Stimulated activated CD8-positive, alpha-beta memory T cell treated with anti-CD3 and anti-CD28 coated beads, Interleukin-4, amount 100 ng/mL, for 48 hours (primary cell): ENCODE measurements around the gene RNF208.
A peak's percentile ranks its signal among the peaks of the same experiment; 100 is the strongest.
"Not testable (repeated sequence)": the region's sequence is repeated elsewhere in the genome, so short reads cannot be mapped to it uniquely, and the experiment has no call there.

ENCODE experiments used
- DNase-seq: peaks from one replicate; pipeline ENCODE4 v3.0.0-alpha.2; 2020

The RNF208 gene

DNA sequence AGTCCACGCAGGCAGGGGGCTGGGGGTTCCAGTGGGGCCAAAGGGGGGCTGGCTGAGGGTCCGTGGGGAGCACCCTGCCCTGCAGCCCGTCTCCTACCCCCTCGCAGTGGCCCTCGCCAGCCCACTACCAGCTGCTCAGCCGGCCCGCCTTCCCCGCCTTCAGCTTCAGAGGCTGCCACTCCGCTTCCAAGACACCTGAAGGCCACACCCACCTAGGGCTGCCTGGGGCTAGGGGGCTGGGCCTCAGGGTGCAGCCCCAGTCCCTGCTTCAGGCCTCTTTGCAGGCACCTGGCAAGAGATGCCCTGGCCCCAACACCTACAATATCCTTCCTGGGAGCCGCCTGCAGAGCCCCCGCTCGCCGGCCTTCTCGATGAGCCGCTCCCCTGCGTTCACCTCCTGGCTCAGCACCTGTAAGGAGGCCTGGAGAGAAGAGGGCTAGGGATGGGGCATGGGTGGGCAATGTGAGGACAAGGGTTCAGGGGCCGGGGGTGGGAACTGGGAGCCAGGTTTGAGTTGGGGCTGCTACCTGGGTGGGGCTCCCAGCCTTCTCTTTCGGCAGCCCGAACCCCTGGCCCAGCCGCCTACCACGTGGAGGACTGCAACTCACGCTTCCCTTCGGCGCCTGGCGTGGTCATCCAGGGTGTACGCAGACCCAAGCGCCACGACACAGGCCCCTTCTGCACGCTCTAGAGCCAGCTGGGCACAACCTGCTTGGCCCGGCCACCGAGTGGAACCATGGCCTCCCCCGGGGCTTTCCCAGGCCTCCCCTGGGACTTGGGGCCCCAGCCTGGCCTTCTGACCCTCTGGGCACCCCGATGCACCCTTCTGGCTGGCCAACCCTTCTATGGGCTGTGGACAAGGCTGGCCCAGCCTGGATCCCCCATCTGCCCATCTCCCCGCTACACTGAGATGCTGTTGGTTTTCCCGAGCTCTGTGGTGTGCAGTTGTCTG lies 30.8 kb upstream of the RNF208 start:
- no peak for DNase-seq

DNA sequence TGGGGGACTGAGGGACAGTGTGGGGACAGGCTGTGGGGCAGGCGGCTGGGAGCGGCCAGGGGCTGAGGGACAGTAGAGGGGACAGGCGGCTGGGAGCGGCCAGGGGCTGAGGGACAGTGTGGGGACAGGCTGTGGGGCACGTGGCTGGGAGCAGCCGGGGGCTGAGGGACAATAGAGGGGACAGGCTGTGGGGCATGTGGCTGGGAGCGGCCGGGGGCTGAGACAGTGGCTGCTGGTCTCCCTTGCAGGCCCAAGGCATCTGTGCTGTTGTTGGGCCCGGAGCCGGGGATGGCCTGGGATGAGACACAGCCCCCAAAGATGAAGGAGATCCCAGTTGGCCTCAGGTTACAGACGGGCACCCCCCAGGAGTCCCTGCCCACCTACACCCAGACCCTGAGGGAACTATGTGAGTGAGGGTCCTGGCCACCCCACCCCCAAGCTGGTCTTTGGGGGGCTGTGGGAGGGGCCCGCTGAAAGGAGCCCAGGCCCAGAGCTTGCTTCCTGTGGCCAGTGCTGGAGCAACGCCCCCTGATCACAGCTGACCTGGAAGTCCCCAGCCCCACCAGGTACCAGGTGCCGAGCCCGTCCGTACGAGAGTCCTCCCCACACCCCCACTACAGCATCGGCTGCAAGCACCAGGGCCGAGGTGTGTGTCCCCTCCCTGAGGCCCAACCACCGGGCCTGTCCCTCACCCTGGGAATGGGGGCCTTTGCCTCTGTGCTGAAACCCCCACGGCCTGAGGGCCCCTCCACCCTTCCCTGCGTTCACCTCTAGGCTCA lies 29.6 kb upstream of the RNF208 start:
- no peak for DNase-seq

DNA sequence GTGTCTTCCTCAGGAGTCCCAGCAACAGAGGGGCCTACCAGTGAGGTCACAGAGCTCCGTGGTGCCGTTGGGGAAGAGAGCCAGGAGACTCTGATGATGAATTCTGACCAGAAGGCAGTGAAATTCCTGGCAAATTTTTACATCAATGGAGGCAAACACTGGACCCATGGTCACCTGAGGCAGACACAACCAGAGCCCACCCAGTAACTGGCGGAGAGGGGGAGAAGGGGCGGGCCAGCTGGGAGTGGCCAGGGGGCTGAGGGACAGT lies 29.1 kb upstream of the RNF208 start, which contains the start of gene STPG3:
Gene STPG3 (plus strand): TSS at position 93 of the 268 bp plus-strand sequence. CDS start 1 bp downstream, at position 94.
- no peak for DNase-seq

DNA sequence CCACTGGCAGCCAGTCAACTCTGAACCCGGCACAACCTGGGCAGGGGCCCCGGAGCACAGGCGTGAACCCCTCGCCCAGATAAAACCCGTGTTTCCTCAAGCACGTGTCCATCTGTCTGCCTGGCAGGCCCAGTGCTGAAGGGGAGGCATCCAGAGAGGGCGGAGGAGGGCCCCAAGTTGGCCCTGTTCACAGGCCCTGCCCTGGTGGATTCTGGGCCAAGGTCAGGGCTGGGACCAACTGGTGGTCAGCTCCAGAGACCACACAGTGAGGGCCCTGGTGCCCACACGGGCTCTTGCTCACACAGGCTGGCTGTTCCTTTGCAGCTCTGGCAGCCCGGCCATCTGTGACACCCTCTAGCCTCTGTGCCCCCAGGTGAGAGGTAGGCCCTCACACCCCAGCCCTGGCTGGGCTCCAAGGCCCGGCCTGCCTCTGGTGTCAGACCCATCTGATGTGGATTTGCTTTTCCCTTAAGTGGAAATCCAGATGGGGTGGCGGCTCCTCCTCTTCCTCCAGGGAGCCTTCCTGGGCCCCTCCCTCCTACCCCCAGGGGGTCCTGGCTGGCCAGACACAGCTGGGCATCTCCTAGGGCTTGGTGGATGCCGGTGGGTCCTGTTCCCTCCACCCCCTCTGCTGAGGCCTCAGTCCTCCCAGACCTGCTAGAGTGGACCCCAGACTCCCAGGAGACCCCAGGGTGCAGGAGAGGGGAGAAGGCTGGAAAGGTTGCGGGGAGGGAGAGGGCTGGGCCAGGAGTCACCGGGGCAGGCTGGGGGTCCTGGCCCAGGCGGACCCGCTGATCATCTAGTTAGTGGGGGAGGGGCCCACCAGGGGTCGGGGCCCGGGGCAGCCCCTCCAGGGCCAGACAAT lies 28.5 kb upstream of the RNF208 start:
- DNase-seq: no peak

DNA sequence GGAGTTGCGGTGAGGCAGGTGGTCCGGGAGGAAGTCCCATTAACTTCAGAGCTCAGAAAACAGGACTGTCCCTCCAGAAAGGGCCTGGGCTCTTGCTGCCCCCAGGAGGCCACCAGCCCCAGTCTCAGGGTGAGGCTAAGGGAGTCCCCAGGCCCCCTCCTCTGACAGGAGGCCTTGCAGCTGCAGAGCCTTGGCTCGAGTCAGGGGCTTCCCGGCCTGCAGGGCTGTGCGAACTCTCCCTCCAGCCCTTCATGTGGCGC lies 25.8 kb upstream of the RNF208 start:
- DNase-seq: no peak

DNA sequence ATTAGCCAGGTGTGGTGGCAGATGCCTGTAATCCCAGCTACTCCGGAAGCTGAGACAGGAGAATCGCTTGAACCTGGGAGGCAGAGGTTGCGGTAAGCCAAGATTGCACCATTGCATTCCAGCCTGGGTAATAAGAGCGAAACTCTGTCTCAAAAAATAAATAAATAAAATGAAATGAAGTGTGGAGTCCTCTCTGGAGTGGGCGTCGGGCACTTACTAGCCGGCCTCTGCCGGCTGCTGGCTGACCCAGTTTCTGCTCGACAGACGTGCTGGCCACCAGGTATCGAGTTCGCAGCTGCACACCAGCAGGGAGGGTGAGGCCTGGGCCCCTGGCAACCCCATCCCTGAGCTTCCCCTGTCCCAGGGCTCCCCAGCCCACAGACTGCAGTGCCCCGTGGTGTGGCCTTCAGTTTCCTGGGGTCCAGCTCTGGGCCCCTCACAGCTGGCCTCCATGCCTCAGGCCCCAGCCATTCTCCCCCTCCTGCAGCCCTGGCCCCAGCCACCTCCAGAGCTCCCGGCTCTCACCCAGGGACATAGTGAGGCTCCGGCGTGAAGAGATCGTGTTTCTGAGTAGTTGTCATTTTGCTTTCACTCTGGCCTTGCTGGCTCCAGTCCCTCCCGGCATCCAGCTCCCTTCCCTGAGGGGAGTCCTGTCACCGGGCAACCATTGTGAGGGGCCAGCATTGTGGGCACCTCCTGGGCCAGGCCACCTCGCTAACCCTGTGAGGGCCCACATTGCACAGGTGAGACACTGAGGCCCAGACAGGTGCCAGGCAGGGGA lies 25.3 kb upstream of the RNF208 start:
- no peak for DNase-seq

DNA sequence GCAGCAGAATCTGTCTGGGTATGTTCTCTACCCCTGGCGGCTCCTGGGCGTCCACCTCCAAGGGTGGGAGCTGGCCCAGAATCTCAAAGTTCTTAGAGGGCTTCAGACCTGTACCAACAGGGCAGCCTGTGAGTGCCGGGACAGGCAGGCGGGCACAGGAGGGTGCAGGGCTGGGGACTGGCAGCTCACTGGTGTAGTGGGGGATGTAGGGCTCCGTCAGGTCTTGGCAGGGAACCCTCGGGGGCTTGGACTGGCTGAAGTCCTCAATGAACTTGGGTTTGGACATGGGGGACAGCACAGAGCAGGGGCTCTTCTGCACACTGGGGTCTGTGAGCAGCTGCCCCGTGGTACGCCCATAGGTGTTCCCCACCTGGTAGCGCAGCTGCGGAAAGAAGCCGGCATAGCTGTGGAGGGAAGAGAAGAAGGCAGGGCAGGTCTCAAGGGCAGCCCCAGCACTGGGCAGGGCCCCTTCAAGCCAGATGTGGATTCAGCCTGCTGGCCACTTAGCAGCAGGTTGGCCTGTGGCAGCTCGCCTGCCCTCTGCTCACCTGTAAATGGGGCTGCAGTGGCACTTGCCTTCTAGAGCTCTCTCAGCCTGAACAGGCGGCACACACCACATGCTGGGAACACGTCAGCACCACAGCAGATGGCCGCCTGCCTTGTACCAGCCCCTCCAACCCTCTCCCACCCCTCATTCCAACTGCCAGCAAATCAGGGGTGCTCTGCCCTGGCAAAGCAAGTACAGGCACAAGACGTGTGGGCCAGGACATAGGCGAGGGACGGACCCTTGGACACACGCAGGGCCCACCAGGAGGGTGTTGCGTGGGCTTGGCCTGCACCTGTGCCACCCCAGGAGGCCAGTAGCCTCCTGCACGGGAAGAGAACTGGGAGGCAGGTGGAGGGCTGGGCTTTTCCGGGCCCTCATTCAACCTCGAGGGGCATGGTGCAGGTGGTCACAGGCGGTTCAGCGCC lies 23.7 kb upstream of the RNF208 start:
- peak; percentile 27 for DNase-seq

DNA sequence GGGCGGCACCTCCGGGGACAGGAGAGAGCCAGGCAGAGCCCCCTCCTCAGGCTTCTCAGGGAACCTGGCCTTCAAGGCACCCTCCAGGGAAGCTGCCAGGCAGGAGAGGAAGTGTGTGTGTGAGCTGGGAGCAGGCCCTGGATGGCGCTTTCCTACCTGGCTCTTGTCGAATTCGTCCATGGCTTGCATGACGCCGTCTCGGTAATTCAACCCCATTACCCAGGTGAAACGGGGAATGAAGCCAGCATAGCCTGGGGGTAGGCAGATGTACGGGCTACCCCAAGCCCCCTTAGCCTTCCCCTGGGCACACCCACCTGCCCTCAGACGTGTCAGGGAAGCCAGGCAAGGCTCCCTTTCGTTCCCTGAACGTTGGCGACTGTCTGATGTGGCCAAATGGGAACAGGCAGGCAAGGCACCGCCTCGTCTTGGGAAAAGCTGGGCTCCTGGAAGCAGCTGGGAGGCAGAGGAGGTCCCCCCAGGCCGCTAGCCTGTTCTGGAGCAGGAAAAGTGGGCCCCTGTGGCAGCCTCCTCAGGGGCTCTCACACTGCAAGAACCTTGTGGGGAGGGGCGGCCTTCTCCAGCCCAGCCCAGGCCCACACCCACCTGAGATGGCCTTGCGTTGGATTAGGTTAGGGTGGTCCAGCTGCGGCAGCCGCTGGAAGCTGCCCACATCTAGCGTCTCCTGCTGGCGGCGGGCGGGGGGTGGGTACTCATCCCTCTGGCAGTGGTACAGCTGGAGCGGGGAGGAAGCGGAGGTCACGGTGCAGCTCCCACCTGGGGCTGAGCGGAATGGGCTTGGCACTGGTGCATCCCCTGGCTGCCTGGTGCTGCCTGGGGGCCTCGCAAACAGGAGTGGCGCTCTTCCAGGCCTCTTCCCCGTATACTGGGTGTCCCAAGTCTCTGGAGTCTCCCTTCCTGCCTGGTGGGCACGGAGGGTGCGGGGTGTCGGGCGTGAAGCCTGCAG lies 22.7 kb upstream of the RNF208 start:
- peak; percentile 46 for DNase-seq

DNA sequence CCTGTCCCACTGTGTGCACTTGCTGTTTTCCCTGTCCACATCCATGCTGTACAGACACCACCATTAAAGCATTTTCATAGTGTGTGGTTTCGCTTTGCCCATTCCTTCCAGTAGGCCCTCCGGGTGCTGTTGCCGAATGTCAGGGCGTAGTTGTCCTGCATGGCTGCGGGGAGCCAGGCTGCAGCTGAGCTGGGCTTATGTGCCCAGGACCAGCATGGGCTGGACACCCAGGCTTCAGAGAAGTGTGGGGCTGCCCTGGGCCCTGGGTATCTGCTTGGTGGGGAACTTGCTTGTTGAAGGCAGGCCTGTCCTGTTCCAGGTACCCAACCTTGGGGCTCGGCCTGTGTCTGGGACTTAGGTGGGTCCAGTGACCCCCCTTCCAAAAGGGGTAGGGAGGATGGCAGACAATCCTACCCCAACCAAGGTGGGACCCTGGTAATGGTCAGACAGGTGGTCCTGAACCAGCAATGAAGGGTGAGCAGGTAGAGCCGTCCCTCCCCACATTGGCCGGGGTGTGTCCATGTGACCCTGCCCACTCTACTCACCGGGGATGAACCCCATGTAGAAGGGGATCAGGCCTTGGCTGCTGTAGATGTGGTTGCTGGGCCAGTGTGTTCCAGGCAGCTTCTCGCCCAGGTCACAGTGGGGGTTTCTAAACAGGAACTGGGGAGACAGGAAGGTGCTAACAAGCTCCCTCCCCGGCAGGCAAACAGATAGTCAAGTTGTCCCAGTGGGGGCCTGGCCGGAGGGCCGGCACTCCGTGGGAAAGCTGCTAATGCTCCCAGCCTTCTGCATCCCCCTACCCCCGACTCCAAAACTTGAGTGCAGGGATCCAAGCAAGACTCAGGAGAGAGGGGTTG lies 21.8 kb upstream of the RNF208 start:
- peak; percentile 49 for DNase-seq

DNA sequence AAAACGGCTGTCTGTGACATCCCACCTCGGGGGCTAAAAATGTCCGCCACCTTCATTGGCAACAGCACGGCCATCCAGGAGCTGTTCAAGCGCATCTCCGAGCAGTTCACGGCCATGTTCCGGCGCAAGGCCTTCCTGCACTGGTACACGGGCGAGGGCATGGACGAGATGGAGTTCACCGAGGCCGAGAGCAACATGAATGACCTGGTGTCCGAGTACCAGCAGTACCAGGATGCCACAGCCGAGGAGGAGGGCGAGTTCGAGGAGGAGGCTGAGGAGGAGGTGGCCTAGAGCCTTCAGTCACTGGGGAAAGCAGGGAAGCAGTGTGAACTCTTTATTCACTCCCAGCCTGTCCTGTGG lies 21.2 kb upstream of the RNF208 start:
- peak; percentile 26 for DNase-seq

DNA sequence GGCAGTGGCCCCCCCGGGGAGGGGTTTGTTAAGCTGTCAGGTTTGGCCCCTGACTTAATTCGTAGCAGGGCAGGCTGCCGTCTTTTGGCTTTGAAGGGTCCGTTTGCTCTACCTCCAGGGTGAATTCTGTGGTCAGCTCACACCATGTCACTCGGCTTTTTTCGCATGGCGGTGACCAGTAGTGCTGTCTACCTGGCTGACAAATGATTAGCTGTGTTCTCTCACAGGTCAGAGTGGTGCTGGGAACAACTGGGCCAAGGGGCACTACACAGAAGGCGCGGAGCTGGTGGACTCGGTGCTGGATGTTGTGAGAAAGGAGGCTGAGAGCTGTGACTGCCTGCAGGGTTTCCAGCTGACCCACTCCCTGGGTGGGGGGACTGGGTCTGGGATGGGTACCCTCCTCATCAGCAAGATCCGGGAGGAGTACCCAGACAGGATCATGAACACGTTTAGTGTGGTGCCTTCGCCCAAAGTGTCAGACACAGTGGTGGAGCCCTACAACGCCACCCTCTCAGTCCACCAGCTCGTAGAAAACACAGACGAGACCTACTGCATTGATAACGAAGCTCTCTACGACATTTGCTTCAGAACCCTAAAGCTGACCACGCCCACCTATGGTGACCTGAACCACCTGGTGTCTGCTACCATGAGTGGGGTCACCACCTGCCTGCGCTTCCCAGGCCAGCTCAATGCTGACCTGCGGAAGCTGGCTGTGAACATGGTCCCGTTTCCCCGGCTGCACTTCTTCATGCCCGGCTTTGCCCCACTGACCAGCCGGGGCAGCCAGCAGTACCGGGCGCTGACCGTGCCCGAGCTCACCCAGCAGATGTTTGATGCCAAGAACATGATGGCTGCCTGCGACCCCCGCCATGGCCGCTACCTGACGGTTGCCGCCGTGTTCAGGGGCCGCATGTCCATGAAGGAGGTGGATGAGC lies 20.5 kb upstream of the RNF208 start:
- no peak for DNase-seq

DNA sequence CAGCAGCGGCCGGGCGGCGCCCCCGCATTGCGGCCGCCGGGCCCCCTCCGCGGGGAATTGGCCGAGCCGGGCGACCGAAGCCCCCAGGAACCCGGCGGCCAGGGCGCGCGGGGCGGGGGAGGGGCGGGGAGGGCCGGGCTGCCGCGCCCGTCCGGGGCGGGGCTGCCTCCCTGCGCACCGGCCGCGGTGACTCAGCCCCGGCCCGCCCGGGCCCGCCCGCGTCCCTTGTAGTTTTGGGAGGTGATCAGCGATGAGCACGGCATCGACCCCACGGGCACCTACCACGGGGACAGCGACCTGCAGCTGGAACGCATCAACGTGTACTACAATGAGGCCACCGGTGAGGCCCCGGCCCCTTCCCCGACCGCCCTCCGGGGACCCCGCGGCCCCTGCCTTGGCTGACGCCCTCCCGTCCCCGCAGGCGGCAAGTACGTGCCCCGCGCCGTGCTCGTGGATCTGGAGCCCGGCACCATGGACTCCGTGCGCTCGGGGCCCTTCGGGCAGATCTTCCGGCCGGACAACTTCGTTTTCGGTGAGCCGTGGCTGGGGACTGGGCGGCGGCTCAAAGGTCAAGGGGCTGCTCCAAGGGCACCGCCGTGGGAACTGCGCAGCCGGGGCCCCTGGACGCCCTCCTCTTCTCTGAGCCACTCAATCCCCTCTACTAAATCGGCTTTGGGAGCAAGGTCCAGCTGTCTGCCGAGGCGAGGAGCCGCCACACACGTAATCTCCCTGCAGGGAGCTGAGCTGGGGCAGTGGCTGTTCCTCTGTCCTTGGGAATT lies 19.6 kb upstream of the RNF208 start:
- peak; percentile 76 for DNase-seq

DNA sequence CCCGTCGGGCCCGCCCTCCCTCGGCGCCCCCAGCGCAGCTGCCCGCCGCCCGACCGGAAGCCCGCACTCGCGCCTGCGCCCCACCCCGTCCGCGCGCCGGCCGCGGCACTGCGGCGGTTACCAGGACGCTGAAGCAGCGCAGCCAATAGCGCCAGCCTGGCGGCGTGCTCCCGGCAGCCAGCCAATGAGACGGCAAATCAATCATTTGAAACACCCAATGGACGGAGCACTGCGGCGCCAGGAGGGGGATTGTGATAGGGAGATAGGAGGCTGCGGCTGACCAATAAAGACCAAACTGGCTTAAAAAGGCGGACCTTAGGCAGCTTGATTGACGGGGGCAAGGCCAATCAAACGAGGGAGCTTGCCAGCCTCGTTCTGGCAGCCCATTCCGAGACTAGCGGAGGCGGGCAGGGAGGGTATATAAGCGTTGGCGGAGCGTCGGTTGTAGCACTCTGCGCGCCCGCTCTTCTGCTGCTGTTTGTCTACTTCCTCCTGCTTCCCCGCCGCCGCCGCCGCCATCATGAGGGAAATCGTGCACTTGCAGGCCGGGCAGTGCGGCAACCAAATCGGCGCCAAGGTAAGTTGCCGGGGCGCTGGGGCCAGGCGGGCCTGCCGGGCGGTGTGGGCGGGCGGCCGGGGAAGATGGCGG lies 18.9 kb upstream of the RNF208 start, which contains the start of gene TUBB4B:
Gene TUBB4B (plus strand): TSS at position 447 of the 649 bp plus-strand sequence. CDS start 74 bp downstream, at position 521.
- peak; percentile 97 for DNase-seq

DNA sequence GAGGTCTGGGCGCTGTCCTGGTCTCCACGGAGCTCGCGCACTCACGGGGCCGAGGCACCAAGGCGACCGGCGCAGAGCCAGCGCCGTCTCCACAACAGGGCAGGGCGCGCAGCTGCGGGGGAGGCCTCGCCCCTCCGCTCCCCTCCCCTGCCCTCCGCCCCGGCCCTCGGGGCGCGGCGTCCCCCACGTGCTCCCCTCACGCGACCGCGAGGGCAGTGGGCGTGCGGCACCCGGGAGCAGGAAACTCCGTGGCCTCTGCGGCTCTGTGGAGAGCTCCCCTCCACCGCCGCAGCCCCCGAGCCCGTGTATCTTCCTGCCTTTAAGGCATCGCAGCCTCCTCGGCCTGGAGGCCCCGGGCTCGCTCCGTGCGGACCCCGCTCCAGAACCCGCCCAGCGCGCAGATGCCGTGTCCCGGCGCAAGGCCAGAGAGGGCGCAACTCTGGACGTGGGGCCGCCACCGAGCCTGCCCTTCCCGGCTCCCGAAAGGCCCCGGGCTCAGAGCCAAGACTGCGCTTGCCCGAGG lies 18.3 kb upstream of the RNF208 start:
- peak; percentile 76 for DNase-seq

DNA sequence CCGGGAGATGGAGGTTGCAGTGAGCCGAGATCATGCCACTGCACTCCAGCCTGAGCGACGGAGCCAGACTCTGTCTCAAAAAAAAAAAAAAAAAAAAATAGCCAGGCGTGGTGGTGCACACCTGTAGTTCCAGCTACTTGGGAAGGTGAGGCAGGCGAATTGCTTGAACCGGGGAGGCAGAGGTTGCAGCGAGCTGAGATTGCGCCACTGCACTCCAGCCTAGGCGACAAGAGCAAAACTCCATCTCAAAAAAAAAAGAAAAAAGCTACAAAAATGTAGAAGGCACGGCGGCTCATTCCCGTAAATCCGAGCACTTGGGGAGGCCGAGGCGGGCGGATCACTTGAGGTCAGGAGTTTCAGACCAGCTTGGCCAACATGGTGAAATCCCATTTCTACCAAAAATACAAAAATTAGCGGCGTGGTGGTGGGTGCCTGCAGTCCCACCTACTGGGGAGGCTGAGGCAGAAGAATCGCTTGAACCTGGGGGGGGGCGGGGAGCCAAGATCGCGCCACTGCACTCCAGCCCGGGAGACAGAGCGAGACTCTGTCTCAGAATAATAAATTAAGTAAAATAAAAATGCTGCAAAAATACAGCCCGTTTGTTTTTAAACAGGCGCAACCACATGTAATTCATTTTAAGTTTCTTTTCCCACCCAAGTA lies 17.6 kb upstream of the RNF208 start:
- not testable (repeated sequence) for DNase-seq
